Stimulated activated naive B cell treated with anti-CD40 and anti-IgM and Interleukin-4, amounts not matched to agents 10 μg/mL and 1 μg/mL and 100 μg/mL, for 72 hours (primary cell): Measurements from ENCODE around the gene GALK1.
A peak's percentile ranks its signal among the peaks of the same experiment; 100 is the strongest.

Source experiments
- ATAC-seq, 2 donors: fragments of 150-1000 bp; cut with Tn5 transposase; replicated peaks; 2 replicates each; pipeline ENCODE4 v1.10.0; 2021; ENCODE audit warnings: moderate library complexity in 1 of 2
- DNase-seq: peaks from one replicate; pipeline ENCODE4 v3.0.0; 2021
- H3K27ac Mint-ChIP-seq: one replicate; pipeline ENCODE4 v1.8.0; 2022; ENCODE audit warnings: mild to moderate bottlenecking, mixed read lengths
- H3K27me3 Mint-ChIP-seq, 2 donors: one replicate each; pipeline ENCODE4 v1.8.0; 2022; ENCODE audit warnings: mixed read lengths in 2 of 2
- H3K36me3 Mint-ChIP-seq, 2 donors: one replicate each; pipeline ENCODE4 v1.8.0; 2022; ENCODE audit warnings: mixed read lengths in 2 of 2, mild to moderate bottlenecking in 1 of 2
- H3K4me1 Mint-ChIP-seq, 2 donors: one replicate each; pipeline ENCODE4 v1.8.0; 2022; ENCODE audit warnings: mixed read lengths in 2 of 2, mild to moderate bottlenecking in 1 of 2
- H3K4me3 Mint-ChIP-seq, 2 donors: one replicate each; pipeline ENCODE4 v1.8.0; 2022; ENCODE audit warnings: mild to moderate bottlenecking in 2 of 2, mixed read lengths in 2 of 2, moderate library complexity in 1 of 2
- H3K9me3 Mint-ChIP-seq, 2 donors: one replicate each; pipeline ENCODE4 v1.8.0; 2022; ENCODE audit warnings: mixed read lengths in 2 of 2, mild to moderate bottlenecking in 1 of 2

The GALK1 gene

GRCh38 chr17:75738218-75738802, 26.7 kb downstream of the GALK1 start:
- peak; percentile 46 for DNase-seq
- Mint-ChIP-seq H3K4me1 (peaks cover 10 to 14% of the 10 kb centered on the region in 2 donors), H3K4me3 (peak overlapping the region; percentile 1 to 14), H3K27me3 (peaks cover 12 to 14% of the 10 kb centered on the region in 2 donors), H3K9me3 (no peaks in the 10 kb centered on the region), H3K36me3 (no peaks in the 10 kb centered on the region), H3K27ac (peak overlapping the region; percentile 65)
- peak; percentile 82 to 93 for ATAC-seq

GRCh38 chr17:75737133-75737962, 27.6 kb downstream of the GALK1 start:
- ATAC-seq = no peak
- Mint-ChIP-seq H3K9me3 (no peaks in the 10 kb centered on the region), H3K4me3 (peak overlapping the region in 1 of 2 donors; percentile 22), H3K27me3 (peaks cover 12 to 14% of the 10 kb centered on the region in 2 donors), H3K27ac (no peak overlapping the region), H3K36me3 (no peaks in the 10 kb centered on the region), H3K4me1 (peaks cover 10 to 14% of the 10 kb centered on the region in 2 donors)
- DNase-seq = no peak

- Mint-ChIP-seq H3K27me3 (peaks cover 12 to 13% of the 10 kb centered on the region in 2 donors), H3K9me3 (no peaks in the 10 kb centered on the region), H3K27ac (no peak overlapping the region), H3K36me3 (no peaks in the 10 kb centered on the region), H3K4me3 (no peak overlapping the region), H3K4me1 (peaks cover 10 to 14% of the 10 kb centered on the region in 2 donors)
- ATAC-seq = no peak
- DNase-seq = no peak
Observed at GRCh38 chr17:75736173-75736835, 28.7 kb downstream of the GALK1 start.

DNA sequence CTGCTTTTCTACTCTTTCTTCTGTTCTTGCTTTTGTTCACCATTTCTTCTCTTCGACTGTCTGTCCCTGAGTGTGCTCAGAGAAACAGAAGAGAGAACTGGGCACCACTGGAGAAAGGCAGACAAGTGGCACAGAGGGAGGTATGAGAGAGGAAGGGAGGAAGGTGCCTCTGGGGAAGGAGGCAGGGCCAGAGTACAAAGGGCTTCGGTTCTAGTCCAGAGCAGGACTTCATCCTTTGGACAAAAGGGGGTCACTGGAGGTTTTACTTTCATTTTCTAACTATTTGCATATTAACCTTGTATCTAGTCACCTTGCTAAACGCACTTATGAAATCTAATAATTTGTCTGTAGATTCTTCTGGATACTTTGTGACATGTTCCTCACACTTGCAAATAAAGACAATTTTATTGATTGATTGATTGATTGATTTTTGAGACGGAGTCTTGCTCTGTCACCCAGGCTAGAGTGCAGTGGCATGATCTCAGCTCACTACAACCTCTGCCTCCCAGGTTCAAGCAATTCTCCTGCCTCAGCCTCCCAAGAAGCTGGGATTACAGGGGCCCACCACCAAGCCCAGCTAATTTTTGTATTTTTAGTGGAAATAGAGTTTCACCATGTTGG, 30.2 kb downstream of the GALK1 start:
- Mint-ChIP-seq H3K27me3 (peaks cover 9 to 12% of the 10 kb centered on the region in 2 donors), H3K27ac (no peak overlapping the region), H3K36me3 (no peaks in the 10 kb centered on the region), H3K9me3 (no peaks in the 10 kb centered on the region), H3K4me1 (peaks cover 10 to 14% of the 10 kb centered on the region in 2 donors), H3K4me3 (no peak overlapping the region)
- DNase-seq (no peak), ATAC-seq (no peak)

DNA sequence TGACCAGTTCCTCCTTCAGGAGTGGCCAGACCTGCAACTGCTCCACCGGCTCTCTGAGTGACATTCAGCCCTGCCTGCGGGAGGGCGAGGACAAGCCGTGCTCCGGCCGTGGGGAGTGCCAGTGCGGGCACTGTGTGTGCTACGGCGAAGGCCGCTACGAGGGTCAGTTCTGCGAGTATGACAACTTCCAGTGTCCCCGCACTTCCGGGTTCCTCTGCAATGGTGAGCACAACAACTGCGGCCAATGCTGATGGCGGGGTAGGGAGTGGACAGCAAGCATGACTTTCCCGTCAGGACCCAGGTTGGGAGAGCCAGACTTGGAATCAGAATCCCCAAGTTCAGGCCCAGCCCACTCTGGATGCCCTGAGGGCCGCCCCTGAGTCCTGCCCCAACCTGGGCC, 31.5 kb downstream of the GALK1 start:
- H3K4me3 Mint-ChIP-seq = no peak overlapping the region
- H3K4me1 Mint-ChIP-seq = peaks cover 8 to 12% of the 10 kb centered on the region in 2 donors
- no peaks in the 10 kb centered on the region for H3K9me3 Mint-ChIP-seq
- DNase-seq (no peak), ATAC-seq (no peak)
- H3K27ac Mint-ChIP-seq = no peak overlapping the region
- peaks cover 8 to 12% of the 10 kb centered on the region in 2 donors for H3K27me3 Mint-ChIP-seq
- H3K36me3 Mint-ChIP-seq = no peaks in the 10 kb centered on the region

DNA sequence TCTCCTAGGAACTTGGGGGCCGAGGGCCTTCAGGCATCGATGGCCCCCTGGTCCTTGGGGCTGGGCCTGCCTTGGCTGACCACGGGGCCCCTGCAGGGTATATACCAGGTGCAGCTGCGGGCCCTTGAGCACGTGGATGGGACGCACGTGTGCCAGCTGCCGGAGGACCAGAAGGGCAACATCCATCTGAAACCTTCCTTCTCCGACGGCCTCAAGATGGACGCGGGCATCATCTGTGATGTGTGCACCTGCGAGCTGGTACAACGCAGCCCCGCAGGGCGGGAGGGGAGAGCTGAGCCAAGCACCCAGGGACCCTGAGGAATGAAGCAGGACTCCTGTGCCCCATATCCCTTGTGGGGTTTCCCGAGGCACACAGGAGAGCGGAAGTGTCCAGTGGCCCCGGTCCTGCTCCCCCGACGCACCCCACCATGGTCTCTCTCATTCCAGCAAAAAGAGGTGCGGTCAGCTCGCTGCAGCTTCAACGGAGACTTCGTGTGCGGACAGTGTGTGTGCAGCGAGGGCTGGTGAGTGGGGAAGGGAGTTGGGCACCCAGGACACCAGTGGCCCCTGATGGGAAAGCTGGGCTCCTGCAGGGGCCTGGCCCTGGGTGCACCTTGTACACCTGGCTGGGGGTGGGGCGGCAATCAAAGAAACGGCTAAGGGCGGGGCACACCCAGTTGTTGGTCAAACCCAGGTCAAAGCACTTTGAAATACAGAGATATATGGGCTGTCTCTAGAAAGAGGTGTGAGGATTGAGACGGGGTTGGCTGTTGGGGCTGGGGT, 33.1 kb downstream of the GALK1 start:
- Mint-ChIP-seq H3K27ac (no peak overlapping the region), H3K36me3 (no peaks in the 10 kb centered on the region), H3K4me3 (no peak overlapping the region), H3K4me1 (peaks cover 0 to 5% of the 10 kb centered on the region in 2 donors), H3K9me3 (no peaks in the 10 kb centered on the region), H3K27me3 (peaks cover 0 to 7% of the 10 kb centered on the region in 2 donors)
- ATAC-seq (no peak), DNase-seq (no peak)

DNA sequence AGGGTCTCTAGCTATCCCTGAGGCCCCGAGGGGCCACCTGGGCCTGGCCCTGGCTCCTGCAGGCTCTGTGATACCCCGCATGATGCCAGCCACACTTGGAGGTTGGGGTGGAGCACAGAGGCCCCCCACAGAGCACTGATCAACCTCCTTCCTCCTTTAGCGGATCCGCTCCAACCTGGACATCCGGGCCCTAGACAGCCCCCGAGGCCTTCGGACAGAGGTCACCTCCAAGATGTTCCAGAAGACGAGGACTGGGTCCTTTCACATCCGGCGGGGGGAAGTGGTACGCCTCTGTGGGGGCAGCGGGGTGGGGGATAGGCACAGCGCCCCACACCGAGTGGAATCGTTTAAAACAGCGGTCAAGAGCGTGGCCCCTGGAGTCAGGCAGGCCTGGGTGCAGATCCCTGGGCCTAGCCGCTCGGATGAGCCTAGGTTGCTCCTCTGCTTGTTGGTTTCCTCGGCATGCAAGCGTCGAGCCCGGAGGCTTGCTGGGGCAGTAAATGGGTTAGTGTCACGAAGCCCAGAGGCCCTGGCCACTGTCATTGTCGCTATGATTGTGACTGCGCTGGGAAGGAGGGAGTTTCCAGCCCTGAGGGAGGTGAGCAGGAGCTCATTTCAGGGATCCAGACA, 33.8 kb downstream of the GALK1 start:
- peaks cover 0 to 3% of the 10 kb centered on the region in 2 donors for H3K4me1 Mint-ChIP-seq
- H3K27ac Mint-ChIP-seq = no peak overlapping the region
- DNase-seq = no peak
- H3K36me3 Mint-ChIP-seq = no peaks in the 10 kb centered on the region
- peaks cover 0 to 3% of the 10 kb centered on the region in 2 donors for H3K27me3 Mint-ChIP-seq
- no peak for ATAC-seq
- no peaks in the 10 kb centered on the region for H3K9me3 Mint-ChIP-seq
- no peak overlapping the region for H3K4me3 Mint-ChIP-seq

DNA sequence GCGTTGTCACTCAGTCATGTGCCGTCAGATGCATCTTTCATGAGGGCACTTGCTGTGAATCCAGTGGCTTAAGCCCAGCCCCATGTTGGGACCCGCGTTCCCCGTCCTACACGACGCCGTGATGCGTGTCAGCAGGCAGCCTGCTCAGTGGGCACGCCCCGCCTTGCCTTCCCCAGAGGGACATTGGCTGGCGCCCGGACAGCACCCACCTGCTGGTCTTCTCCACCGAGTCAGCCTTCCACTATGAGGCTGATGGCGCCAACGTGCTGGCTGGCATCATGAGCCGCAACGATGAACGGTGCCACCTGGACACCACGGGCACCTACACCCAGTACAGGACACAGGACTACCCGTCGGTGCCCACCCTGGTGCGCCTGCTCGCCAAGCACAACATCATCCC, 34.9 kb downstream of the GALK1 start:
- peaks cover 0 to 3% of the 10 kb centered on the region in 2 donors for H3K4me1 Mint-ChIP-seq
- H3K27me3 Mint-ChIP-seq = no peaks in the 10 kb centered on the region
- H3K4me3 Mint-ChIP-seq = no peak overlapping the region

GRCh38 chr17:75729351-75729750, 35.6 kb downstream of the GALK1 start:
- no peak overlapping the region for H3K4me3 Mint-ChIP-seq
- no peak overlapping the region for H3K27ac Mint-ChIP-seq
- DNase-seq (no peak), ATAC-seq (no peak)
- H3K4me1 Mint-ChIP-seq = no peaks in the 10 kb centered on the region
- no peaks in the 10 kb centered on the region for H3K9me3 Mint-ChIP-seq
- H3K36me3 Mint-ChIP-seq = no peaks in the 10 kb centered on the region
- no peaks in the 10 kb centered on the region for H3K27me3 Mint-ChIP-seq

More for the DNA sequence above, 34.9 kb downstream of the GALK1 start:
- Mint-ChIP-seq H3K27ac (no peak overlapping the region), H3K9me3 (no peaks in the 10 kb centered on the region), H3K36me3 (no peaks in the 10 kb centered on the region)
- ATAC-seq (no peak), DNase-seq (no peak)

DNA sequence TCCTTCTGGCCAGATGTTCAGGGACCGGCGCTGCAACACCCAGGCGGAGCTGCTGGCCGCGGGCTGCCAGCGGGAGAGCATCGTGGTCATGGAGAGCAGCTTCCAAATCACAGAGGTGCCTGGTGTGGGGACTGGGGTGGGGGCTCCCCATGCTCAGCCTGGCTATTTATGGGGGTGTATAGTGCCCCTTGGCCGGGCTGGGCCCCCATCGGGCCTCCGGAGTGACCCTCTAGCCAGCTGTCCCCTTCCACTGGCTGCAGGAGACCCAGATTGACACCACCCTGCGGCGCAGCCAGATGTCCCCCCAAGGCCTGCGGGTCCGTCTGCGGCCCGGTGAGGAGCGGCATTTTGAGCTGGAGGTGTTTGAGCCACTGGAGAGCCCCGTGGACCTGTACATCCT, 37.6 kb downstream of the GALK1 start:
- Mint-ChIP-seq H3K9me3 (no peaks in the 10 kb centered on the region), H3K27ac (no peak overlapping the region), H3K4me3 (no peak overlapping the region), H3K27me3 (peaks cover under 1 to 2% of the 10 kb centered on the region in 2 donors), H3K4me1 (no peaks in the 10 kb centered on the region), H3K36me3 (no peaks in the 10 kb centered on the region)
- no peak for DNase-seq
- no peak for ATAC-seq

DNA sequence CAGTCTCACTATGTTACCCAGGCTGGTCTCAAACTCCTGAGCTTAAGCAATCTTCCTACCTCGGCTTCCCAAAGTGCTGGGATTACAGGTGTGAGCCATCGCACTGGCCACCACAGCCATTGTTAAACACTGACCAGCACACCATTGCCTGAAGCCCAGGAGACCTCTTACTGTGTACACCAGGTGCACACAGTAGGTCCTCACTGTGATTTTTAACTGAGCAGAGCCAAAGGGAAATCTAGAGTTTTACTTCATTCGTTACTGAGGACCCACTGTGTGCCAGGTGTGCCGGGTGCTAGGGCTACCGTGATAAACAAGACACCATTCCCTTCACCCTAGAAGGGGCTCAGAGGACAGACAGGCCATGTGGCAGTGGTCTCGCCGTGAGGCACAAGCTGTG, 39.5 kb downstream of the GALK1 start:
- peaks cover 10 to 14% of the 10 kb centered on the region in 2 donors for H3K27me3 Mint-ChIP-seq
- DNase-seq = no peak
- no peak overlapping the region for H3K27ac Mint-ChIP-seq
- no peak for ATAC-seq
- no peaks in the 10 kb centered on the region for H3K36me3 Mint-ChIP-seq
- no peak overlapping the region for H3K4me3 Mint-ChIP-seq
- H3K4me1 Mint-ChIP-seq = peaks cover 2 to 4% of the 10 kb centered on the region in 2 donors
- H3K9me3 Mint-ChIP-seq = no peaks in the 10 kb centered on the region

GRCh38 chr17:75724016-75725003, 40.7 kb downstream of the GALK1 start:
- Mint-ChIP-seq H3K4me1 (peaks cover 3 to 8% of the 10 kb centered on the region in 2 donors), H3K27ac (no peak overlapping the region), H3K36me3 (no peaks in the 10 kb centered on the region), H3K27me3 (peaks cover 19 to 23% of the 10 kb centered on the region in 2 donors), H3K9me3 (no peaks in the 10 kb centered on the region), H3K4me3 (no peak overlapping the region)
- no peak for ATAC-seq
- DNase-seq = no peak
